GM12873 (cell line): Measurements from ENCODE around the gene FNDC3B.

ENCODE experiments used
- CTCF ChIP-seq: IDR thresholded peaks from 2 replicates; pipeline ENCODE4 v1.5.1; 2012; ENCODE audit warnings: low read depth, mild to moderate bottlenecking, moderate library complexity, low read length, control low read depth; ENCODE audit not compliant: insufficient read depth; ENCODE audit errors: missing control alignments

The FNDC3B gene

GRCh38 chr3:172138193-172138537, 98.8 kb downstream of the FNDC3B start:
- no peak for TF ChIP-seq CTCF

DNA sequence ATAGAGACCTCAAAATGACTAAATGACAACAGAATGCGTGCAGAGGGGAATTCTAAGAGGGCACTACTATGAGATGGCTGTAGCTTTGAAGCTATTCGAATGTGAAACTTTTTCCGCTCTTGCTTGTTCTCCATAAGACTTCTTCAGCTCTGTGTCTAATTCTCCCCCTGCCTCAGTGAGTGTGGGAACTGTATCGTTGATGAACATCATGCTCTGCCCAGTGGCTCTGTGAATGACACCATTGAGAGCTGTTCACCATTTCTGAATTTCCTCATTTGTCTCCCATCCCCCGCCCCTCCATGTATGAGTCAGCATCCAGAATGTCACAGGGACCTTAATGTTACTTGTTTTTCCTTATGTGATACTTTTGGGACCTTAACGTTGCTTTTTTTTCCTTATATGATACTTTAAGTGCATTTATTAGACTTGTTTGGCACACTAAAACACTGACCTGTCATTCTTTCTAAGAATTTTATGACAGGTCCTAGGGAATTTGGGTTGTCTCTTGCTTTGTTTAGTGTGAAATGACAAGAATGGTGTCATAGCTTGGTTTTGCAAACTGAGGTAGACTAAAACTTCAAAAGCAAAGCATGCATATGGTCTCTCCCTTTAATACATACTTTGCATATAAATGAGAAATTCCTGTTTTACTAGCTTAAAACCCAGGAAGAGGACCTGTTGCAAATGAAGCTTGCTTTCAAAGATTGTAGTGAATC, 99.6 kb downstream of the FNDC3B start:
- TF ChIP-seq CTCF: no peak

DNA sequence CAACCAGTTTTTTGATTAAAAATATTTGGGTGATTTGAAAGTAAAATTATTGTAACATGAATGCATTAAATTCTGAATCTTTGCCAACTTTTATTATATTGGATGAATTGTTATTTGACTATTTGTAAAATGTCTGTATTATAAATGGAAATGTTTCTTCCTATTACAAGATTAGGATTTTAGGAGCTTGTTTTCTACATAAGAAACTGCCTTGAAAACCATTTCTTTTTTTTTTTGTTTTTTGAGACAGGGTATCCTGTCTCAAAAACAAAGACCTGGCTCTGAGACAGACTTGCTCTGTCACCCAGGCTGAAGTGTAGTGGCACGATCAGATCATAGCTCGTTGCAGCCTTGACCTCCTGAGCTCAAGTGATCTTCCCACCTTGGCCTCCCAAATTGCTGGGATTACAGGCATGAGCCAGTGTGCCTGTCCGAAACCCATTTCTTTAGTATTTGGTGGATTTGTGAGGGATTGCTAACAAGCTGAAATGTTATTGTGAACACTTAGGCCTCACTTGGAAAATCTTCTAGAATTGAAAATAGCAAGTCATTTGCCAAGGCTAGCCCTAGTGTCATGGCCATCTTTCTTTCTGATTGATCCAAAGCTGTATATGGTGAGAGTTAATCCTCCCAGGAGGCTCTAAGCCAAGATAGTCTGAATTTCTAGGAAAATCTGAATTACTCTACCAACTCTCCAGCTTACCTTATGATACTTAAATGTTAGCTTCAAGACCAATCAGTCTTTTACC, 100.3 kb downstream of the FNDC3B start:
- no peak for TF ChIP-seq CTCF

DNA sequence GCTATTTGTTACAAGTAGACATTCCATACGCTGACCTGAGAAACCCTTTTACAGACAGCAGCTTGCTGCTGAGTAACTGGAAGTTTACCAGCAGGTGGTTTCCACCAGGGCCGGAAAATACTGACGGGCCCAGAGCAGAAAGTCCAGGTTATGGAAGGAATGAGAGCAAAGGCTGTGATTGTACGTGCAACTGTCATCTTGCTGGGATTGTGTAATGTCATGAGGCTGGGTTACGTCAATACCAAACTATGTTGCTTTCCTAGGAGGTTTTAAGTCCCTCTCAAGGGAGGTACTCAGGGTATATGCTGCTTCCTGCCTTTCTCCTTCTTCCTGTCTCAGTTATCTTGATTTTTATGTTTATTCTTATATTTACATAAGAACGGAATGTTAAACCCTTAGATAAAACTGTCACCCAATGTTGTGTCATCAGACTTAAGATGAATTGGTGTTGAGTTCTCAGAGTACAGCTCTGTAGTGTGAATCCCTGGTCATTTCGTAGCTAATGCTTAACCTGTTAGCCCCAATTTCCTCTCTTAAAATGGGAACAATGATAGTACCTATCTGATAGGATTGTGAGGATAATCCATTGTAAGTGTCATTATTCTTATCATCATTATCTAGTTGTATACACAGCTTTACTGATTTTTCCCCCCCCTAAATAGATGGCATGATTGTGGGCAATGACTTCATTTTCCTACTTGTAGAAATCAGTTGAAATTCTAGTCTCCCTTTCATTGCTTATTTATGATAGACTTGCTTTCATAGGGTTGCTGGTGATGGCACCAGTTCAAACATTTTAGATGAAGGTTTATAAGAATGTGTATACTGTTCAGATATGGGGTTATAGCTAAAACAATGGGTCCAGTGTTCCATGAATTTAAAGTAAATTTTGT, 101.4 kb downstream of the FNDC3B start:
- no peak for TF ChIP-seq CTCF

DNA sequence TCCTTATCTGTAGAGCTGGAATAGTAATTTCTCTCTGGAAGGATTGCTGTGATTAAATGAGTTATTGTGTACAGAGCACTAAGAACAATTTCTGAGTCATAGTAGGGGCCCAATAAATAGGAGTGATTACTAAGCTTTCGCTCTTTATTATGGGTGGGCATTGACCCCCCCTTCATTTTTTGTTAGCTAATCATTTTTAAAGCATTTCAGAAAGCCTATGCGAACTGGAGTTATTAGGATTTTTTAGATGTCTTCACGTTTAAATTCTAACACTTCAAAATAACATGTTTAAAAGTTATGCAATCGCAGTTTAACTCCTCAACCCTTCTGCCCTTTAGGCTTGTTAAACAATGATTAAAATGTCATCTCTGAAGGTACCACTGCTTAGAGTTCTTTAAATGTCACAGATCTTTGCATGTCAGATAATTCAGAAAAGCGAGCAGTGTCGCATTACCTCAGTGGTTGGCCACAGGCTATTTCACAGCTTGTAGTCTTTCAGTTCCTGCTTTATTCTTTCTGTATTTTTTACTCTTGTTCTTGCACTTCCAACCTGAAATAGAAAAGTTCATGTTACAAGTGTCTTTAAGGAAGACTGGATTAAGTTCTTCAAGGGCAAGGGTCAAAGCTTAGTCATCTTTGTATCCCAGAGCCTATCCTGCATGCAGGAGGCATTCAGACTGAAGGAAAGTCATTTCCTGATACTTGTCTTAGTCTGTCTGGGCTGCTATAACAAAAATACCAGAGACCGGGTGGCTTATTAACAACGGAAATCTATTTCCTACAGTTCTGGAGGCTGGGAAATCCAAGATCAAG, 102.9 kb downstream of the FNDC3B start:
- TF ChIP-seq CTCF: no peak

DNA sequence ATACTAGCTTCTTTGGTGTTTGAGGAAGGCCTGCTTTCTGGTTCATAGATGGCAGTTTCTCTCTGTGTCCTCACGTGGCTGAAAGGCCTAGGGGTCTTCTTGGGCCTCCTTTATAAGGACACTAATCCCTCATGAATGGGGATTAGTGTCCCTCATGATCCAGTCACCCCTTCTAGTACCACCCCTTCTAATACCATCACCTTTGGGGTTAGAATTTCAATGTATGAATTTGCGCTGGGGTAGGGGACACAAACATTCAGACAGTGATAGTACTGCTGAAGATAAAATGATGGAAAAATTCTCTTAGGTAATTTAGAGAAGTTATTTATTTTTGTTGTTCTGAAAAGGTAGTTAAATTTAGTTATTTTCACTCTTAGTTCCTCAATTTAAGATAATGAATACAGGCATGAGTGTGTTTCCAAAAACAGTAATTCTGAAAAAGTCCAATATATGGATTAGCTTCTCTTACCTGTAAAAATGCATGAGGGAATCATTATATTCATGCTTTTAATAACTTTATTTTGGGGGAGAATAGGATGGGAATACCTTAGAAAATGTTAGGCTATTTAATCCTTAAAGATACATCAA, 103.6 kb downstream of the FNDC3B start:
- no peak for TF ChIP-seq CTCF
